ENCODE results near the gene STK16. TPM values are rescaled to one million over a fixed set of nuclear protein-coding genes. Genes with fewer than 3 reads are reported as not detected.

STK16 gene
- total and polyA plus RNA-seq, 2 of the 4 experiments (the other 2 are of a cell fraction), result 44.4 to 50.1 TPM

- H3K27ac ChIP-seq (ENCODE audit: insufficient read depth, low read length), result no peak overlapping the region
- POLR2A ChIA-PET (ENCODE audit: unreplicated experiment), result no interaction called here
These were observed 36.3 kb downstream of the STK16 start for GRCh38 chr2:219281588-219281987.

More at GRCh38 chr2:219281588-219281987, 36.3 kb downstream of the STK16 start:
- H2BK5ac ChIP-seq (ENCODE audit: low read depth, low read length, poor library complexity, severe bottlenecking), result no peak overlapping the region
- H4K20me1 ChIP-seq (ENCODE audit: insufficient read depth, low read length), result peaks cover 6% of the 10 kb centered on the region; the same call in 1 of the 2 replicates
- BruUV-seq (replicated peaks), result no TSS peak
- H3K79me1 ChIP-seq (ENCODE audit: low read depth in 1 of 2, low read length in 2 of 2), result peaks cover 16 to 30% of the 10 kb centered on the region in 2 experiments
- H3K56ac ChIP-seq (ENCODE audit: extremely low read depth, insufficient read depth, low read length), result no peak overlapping the region
- no peak overlapping the region for H4K8ac ChIP-seq (ENCODE audit: low read depth in 2 of 2, low read length in 2 of 2)
- dilution Hi-C loops (cut with HindIII; ENCODE audit: low sequenced_read_pairs, unreplicated experiment), result no loop called here
- H3K36me3 ChIP-seq (ENCODE audit: control insufficient read depth, insufficient read depth, low read length), result peaks cover 54% of the 10 kb centered on the region
- no peak overlapping the region for H2BK15ac ChIP-seq (ENCODE audit: low read depth, low read length)
- in situ Hi-C loops (cut with MboI; ENCODE audit: low sequenced_read_pairs), result no loop called here
- no peak overlapping the region for H3K9ac ChIP-seq (ENCODE audit: low read depth, low read length)
- no peak overlapping the region for H2BK20ac ChIP-seq (ENCODE audit: low read depth, low read length)
- H3K18ac ChIP-seq (ENCODE audit: low read depth, low read length), result no peak overlapping the region
- no peak overlapping the region for H3K4ac ChIP-seq (ENCODE audit: low read depth, low read length)
- no peak overlapping the region; the same call in 1 of the 2 replicates for H2AK5ac ChIP-seq (ENCODE audit: low read depth, low read length)
- peak overlapping the region; percentile 0 for H2AK9ac ChIP-seq (replicated peaks; ENCODE audit: low read depth, low read length, poor library complexity)
- H2BK120ac ChIP-seq (ENCODE audit: low read depth, low read length), result no peak overlapping the region
- CTCF ChIA-PET, result interaction anchor here (2.8 kb wide), 1 partner anchor 13 kb away, joined by 11 read pairs; no protein-coding TSS in a partner anchor
- no peak for DNase-seq
- peaks cover 8% of the 10 kb centered on the region for H3K9me1 ChIP-seq (ENCODE audit: insufficient read depth, low read length)
- intact Hi-C loops (cut with micrococcal nuclease), result no loop called here
- H3K9me3 ChIP-seq (ENCODE audit: control insufficient read depth, insufficient read depth, low read length), result no peaks in the 10 kb centered on the region
- H3K27me3 ChIP-seq (ENCODE audit: control insufficient read depth, insufficient read depth, low read length), result no peaks in the 10 kb centered on the region
- no peak overlapping the region for H3K4me2 ChIP-seq (ENCODE audit: low read depth, low read length)
- no peak for ATAC-seq (ENCODE audit: low read depth)
- no peak overlapping the region for H4K5ac ChIP-seq (ENCODE audit: low read depth, low read length)
- H3K4me1 ChIP-seq (ENCODE audit: control insufficient read depth, insufficient read depth, low read length), result peaks cover 17% of the 10 kb centered on the region
- TF ChIP-seq POLR2A (IDR thresholded peaks at IDR 0.05; ENCODE audit: low read depth, low read length), result no peak
- no peak for TF ChIP-seq RCOR1 (IDR thresholded peaks at IDR 0.05; ENCODE audit: insufficient replicate concordance, low read length)
- TF ChIP-seq BHLHE40 (IDR thresholded peaks at IDR 0.05; ENCODE audit: low read depth, low read length), result no peak
- no peak for TF ChIP-seq RFX5 (IDR thresholded peaks at IDR 0.05; ENCODE audit: low read depth, low read length)
- TF ChIP-seq ELK1 (IDR thresholded peaks at IDR 0.05; ENCODE audit: borderline replicate concordance, low read depth, low read length), result no peak
- no peak for TF ChIP-seq SMC3 (IDR thresholded peaks at IDR 0.05; ENCODE audit: low read depth, low read length)
- no peak for TF ChIP-seq MXI1 (IDR thresholded peaks at IDR 0.05; ENCODE audit: borderline replicate concordance, low read depth, low read length)
- TF ChIP-seq CHD1 (IDR thresholded peaks at IDR 0.05; ENCODE audit: low read depth, low read length), result no peak
- no peak for TF ChIP-seq USF2 (IDR thresholded peaks at IDR 0.05; ENCODE audit: low read depth, low read length)
- no peak for TF ChIP-seq CTCF (conservative IDR thresholded peaks at IDR 0.05; ENCODE audit: low read depth, low read length)
- TF ChIP-seq RAD21 (IDR thresholded peaks at IDR 0.05; ENCODE audit: low read length), result no peak
- TF ChIP-seq NFE2L2 (IDR thresholded peaks at IDR 0.05; ENCODE audit: low read depth, low read length), result no peak
- TF ChIP-seq FOS (IDR thresholded peaks at IDR 0.05; ENCODE audit: low read depth, low read length), result no peak
- TF ChIP-seq MAZ (IDR thresholded peaks at IDR 0.05; ENCODE audit: borderline replicate concordance, low read depth, low read length), result no peak
- no peak overlapping the region for H3K23ac ChIP-seq (ENCODE audit: low read depth, low read length)
- 93% methylated on average over 4 of the region's 8 CpGs; no CpG with 5 or more reads in 1 of the 2 experiments for WGBS, 2 experiments (ENCODE audit: extremely low coverage in 2 of 2, insufficient read length in 1 of 2)
- H2AFZ ChIP-seq (replicated peaks; ENCODE audit: low read length, poor library complexity), result no peak overlapping the region
- no peak overlapping the region for H4K91ac ChIP-seq (ENCODE audit: insufficient read depth, low read depth, low read length)
- no peak overlapping the region for H3K14ac ChIP-seq (replicated peaks; ENCODE audit: low read depth, low read length)
- no peak overlapping the region for H3K4me3 ChIP-seq (ENCODE audit: insufficient read depth, low read depth, low read length)

All from IMR-90 (cell line).